IPS DF 4.7 (cell line): ENCODE measurements around the gene SH2B2.

Experiments
- DNase-seq: peaks from one replicate; pipeline ENCODE4 v3.0.0-alpha.2; 2013; ENCODE audit warnings: low spot score; ENCODE audit errors: extremely low read depth

Gene SH2B2

GRCh38 chr7:102286237-102287110 lies at the start of gene SH2B2:
Gene SH2B2 (plus strand): TSS chr7:102286868. CDS start chr7:102300551, 13,683 bp downstream.
- no peak for DNase-seq

DNA sequence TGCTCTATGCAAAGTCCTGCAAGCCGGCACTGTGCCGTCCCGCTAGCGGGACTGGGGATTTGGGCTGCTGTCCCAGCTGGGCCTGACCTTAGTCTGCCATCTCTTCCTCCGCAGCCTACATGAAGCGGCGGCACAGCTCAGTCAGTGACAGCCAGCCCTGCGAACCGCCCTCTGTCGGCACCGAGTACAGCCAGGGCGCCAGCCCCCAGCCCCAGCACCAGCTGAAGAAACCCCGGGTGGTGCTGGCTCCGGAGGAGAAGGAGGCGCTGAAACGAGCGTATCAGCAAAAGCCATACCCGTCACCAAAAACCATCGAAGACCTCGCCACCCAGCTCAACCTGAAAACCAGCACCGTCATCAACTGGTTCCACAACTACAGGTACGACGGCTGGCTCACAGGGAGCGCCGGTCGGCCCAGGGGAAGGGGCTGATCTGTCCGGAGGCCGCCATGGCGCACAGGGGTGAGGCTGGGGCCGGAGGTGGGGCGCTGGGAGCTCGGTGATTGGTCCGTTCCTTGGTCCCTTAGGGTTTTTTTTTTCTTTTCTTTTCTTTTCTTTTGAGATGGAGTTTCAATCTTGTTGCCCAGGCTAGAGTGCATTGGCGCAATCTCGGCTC lies 47.4 kb upstream of the SH2B2 start:
- DNase-seq, result no peak

GRCh38 chr7:102241431-102241830 lies 45.2 kb upstream of the SH2B2 start:
- no peak for DNase-seq

DNA sequence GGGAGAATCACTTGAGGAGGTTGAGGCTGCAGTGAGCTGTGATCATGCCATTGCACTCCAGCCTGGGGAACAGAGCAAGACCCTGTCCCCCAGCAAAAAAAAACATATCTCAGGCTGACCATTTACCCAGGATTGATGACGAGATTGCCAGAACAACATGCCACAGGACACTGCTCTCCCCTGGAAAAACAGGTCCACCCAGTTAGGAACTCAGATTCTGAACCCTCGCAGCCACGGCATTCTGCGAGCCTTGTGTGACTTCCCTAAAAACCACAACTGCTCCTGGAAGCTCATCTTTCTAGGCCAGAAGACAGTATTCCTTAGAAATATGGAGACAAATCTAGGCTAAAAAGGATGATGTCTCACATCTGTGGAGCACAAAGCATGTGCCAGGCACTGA lies 42.1 kb upstream of the SH2B2 start:
- no peak for DNase-seq

GRCh38 chr7:102248081-102248455 lies 38.6 kb upstream of the SH2B2 start:
- no peak for DNase-seq

DNA sequence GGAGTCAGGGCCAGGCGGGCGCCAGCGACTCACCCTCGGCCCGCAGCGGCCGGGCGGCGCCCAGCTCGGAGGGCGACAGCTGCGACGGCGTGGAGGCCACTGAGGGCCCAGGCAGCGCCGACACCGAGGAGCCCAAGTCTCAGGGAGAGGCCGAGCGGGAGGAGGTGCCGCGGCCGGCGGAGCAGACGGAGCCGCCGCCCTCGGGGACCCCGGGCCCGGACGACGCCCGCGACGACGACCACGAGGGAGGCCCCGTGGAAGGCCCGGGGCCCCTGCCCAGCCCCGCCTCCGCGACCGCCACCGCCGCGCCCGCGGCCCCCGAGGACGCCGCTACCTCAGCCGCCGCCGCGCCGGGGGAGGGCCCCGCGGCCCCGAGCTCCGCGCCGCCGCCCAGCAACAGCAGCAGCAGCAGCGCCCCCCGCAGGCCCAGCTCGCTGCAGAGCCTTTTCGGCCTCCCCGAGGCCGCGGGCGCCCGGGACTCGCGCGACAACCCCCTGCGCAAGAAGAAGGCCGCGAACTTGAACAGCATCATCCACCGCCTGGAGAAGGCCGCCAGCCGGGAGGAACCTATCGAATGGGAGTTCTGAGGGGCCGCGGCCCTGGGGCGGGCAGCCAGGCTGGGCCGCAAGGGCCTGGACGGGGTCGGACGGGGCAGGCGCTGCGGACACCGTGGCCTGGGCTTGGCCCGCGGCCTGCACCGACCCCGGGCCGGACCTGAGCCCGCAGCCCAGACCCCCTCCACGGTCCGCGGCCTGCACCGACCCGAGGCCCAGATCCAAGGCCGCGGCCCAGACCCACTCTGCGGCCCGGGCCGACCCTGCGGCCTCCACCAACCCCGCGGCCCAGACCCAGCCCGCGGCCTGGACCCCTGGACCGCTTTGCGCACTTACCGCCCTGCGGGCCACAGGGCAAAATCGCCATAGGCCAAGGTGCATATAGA lies 37.9 kb upstream of the SH2B2 start:
- DNase-seq, result no peak

DNA sequence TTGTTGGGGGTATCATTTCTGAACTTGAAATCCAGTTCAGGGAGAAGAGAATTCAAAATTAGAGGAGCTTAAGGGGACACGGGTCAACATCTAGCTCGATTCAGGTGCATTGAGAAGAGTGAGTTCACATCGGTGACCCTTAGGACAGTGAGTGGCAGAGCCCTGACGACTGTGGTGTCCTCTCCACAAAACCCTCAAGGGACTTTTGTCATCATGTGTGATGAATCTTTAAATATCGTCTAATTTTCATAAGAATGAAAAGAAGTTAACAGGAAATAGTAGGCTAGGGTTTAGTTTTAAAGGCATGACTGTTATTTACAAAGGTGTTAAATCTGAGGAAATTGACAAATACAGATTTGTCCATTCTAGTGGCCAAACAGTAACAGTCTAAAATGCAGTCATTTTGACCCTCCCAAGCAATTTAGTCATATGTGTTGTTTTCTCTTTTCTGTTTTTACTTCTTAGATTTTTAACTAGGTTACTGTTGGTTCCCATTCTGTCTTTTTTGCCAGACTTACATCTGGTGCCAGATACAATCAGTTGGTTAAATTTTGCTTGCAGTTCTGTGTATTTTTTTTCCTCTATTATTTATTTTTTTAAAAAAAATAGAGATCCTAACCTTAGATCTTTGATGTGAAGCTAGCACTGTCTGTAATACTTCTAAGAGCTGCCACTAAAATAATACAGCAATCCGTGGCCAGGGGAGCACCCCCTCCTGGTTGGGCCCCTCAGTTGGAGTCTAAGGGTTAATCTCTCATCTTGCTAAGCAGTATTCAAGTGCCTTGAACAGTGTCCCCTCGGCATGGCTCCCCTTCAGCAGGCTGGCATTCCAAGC lies 34.9 kb upstream of the SH2B2 start:
- DNase-seq, result no peak

- DNase-seq, result no peak
Measured at GRCh38 chr7:102252366-102252982, 34.2 kb upstream of the SH2B2 start.

GRCh38 chr7:102253066-102253972 lies 33.3 kb upstream of the SH2B2 start:
- no peak for DNase-seq

GRCh38 chr7:102253973-102254370 lies 32.7 kb upstream of the SH2B2 start:
- DNase-seq, result no peak

DNA sequence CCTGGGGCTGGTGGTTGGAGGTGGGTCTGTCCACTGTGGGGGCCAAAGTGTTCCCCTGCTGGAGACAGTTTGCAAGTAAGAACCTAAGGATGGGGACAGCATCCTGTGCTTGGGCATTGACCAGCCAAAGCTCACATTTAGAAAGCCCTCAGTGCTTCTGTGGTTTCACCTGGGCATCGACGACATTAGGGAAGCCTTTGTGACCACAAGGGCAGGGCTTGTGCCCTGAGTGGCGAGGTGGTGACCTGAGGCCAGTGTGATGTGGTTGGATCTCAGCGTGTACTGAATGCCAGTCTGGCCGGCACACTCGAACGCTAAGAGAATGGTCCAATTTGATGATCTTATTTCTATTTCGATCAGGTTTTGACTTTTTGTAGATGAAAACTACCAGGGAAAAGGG lies 32.1 kb upstream of the SH2B2 start:
- no peak for DNase-seq

GRCh38 chr7:102255501-102255900 lies 31.2 kb upstream of the SH2B2 start:
- DNase-seq, result no peak

DNA sequence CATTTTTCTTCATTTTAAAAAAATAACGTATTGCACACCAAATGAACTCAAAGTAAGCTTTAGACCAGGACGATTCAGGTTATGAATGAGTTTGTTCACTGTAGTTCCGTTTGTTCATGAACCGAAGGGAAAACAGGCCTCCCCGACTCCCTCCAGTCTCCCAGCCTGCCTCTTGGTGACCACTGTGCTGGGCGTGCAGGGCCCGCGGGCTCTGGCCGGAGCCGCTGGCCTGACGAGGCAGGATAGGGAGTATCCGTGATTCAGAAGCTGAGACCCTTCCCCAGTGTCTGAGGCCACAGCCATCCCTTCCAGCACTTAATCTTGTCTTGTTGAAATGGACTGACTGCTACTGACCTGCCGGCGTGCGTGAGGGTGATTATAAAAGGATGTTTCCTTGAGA lies 30.8 kb upstream of the SH2B2 start:
- DNase-seq, result no peak

DNA sequence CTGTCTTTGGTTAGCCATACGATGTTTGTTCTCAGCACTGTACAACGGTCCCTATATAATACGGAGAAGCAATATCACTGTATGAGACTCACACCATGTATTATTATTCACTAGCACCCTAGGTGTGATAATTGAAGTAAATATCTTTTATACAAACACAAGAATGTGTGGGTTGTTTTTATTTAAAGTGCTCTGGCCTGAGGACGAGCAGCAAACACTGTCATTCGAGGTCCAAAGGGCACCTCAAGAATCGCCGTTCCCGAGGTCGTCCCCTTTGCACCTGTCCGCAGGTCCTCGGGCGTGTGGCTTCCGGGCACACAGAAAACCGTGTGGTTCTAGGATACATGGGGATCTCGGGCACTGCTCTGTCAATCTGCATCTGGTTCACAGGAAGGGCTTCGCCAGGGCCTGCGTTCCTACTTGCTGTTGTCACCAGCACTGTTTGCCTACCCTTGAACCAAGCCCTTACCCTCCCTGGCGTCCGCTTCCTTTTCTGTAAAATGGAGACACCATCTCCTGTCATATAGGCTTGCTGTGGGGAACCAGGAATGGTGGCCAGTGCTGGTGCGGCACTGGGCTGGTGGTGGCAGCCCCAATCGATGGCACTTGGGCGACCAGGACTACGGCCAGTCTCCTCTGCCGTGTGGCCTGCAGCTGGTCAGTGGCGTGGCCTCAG lies 28.5 kb upstream of the SH2B2 start:
- DNase-seq, result no peak

DNA sequence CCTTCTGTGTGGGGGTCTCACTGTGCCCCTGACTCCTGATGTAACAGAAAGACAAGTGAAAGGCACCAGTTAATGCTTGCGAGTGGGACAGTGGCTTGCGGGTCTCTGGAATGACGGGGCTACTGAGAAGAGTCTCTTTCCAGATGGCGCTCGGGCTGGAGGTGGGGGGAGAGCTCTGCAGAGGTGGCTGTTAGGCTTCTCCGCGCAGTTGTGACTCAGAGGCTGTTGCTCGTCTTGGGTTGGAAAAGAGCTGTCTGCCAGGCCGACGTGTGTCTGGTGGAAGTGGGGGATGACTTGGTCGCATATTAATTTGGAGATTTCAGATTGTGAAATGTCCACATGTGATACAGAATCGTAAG lies 27.9 kb upstream of the SH2B2 start:
- DNase-seq, result no peak

DNA sequence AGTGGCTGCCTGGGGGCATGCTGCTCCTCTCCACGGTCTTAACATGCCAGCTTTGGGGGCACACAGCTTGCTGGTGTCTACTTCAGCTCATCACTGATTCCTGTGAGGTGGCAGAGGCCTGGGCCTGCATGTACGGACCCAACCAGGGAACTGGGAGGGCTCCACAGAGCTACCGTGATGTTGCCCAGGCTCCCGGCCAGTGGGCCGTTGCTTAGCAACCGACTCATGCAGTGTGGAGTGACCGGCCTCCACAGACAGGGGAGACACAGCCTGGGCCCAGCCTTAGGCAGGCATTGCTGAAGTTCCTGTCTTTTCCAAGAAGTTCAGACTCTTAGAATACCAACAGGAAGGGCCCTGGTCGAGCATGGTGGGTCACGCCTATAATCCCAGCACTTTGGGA lies 25.8 kb upstream of the SH2B2 start:
- no peak for DNase-seq

DNA sequence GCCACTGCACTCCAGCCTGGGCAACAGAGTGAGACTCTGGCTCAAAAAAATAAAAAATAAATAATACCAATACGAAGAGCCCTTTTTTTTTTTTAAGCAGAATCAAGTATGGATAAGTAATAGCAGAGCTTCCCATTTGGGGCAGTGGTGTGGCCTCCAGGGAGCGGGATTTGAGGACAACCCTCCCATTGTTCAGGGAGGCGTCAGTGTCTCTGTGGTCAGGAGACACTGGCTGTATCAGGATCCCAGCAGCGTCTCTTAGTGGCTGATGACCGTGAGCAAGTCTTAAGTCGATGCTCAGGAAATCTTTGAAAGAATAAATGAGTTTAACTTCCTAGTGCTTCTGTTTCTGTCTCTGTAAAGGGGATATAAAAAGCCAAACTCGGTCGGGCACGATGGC lies 25.2 kb upstream of the SH2B2 start:
- DNase-seq, result no peak

DNA sequence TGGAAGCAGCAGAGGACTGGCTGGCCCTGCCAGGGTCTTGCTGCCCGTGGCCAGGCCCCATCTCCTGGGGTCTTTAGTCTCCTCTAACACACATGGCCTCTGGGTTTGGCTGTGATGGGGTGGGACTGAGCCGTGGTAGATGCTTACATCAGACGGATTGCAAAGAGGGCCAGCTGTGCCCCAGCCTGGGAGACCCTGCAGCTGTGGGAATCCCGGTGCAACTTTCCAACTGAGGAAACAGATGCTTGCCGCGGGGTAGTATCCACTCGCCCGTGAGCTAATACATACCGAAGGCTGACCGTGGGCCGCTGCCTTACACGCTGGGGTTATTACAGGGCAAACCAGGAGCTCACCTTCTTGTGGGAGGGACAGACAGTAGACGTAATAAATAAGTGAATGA lies 24.1 kb upstream of the SH2B2 start:
- no peak for DNase-seq

DNA sequence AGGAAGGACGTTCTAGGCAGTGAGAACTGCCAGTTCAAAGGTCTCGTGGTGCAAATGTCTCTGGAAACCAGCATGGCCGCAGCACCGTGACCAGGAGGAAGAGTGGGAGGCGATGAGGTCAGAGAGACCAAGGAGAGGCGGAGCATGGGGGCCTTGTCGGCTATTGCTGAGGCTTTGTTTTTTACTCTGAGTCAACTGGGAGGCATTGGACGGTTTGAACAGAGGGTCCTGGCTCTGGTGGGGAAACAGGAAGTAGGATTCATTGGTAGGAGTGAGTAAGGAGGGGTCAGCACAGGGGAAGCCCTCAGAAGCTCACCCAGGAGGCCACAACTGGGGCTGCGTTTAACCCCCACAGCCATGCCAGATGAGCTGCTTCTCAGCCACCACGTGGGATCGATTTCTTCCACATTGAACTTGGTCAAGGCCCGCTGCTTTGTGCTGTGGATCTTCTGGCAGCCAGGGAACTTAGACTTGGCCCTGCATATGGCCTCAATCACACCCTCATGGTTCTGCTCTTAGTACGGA lies 22.2 kb upstream of the SH2B2 start:
- no peak for DNase-seq
